ENCODE results near the gene FUZ.
A peak's percentile ranks its signal among the peaks of the same experiment; 100 is the strongest.

FUZ gene

DNA sequence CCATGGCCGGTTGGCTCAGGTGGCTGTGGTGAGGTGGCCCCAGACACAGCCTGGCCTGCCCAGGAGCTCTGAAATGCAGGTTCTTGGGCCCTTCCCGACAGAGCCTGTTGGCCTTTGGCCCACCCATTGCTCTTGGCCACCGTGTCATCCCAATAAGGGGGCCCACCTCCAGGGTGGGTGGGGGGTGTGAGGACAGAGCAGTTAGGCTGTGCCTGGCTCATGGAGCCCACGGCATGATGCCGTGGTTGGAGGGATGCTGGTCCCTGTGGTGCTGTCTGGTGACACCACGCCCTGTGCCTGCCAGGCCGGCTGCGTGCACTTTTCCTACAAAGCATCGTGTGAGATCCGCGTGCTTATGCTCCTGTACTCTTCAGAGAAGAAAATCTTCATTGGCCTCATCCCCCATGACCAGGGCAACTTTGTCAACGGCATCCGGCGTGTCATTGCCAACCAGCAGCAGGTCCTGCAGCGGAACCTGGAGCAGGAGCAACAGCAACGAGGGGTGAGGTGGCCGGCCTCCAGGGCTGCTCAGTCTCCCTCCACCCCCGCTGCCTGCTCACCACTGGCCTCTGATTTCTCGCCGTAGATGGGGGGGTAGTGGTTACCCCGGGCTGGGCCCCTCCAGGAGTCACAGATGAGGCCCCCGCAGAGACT lies 46.7 kb upstream of the FUZ start:
- H3K4me3 ChIP-seq (ENCODE audit: low read depth, low read length): no peak overlapping the region
- TF ChIP-seq, protein P1, sequence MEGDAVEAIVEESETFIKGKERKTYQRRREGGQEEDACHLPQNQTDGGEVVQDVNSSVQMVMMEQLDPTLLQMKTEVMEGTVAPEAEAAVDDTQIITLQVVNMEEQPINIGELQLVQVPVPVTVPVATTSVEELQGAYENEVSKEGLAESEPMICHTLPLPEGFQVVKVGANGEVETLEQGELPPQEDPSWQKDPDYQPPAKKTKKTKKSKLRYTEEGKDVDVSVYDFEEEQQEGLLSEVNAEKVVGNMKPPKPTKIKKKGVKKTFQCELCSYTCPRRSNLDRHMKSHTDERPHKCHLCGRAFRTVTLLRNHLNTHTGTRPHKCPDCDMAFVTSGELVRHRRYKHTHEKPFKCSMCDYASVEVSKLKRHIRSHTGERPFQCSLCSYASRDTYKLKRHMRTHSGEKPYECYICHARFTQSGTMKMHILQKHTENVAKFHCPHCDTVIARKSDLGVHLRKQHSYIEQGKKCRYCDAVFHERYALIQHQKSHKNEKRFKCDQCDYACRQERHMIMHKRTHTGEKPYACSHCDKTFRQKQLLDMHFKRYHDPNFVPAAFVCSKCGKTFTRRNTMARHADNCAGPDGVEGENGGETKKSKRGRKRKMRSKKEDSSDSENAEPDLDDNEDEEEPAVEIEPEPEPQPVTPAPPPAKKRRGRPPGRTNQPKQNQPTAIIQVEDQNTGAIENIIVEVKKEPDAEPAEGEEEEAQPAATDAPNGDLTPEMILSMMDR (IDR thresholded peaks at IDR 0.05; ENCODE audit: insufficient read depth, low read depth, low read length, missing control alignments): no peak

DNA sequence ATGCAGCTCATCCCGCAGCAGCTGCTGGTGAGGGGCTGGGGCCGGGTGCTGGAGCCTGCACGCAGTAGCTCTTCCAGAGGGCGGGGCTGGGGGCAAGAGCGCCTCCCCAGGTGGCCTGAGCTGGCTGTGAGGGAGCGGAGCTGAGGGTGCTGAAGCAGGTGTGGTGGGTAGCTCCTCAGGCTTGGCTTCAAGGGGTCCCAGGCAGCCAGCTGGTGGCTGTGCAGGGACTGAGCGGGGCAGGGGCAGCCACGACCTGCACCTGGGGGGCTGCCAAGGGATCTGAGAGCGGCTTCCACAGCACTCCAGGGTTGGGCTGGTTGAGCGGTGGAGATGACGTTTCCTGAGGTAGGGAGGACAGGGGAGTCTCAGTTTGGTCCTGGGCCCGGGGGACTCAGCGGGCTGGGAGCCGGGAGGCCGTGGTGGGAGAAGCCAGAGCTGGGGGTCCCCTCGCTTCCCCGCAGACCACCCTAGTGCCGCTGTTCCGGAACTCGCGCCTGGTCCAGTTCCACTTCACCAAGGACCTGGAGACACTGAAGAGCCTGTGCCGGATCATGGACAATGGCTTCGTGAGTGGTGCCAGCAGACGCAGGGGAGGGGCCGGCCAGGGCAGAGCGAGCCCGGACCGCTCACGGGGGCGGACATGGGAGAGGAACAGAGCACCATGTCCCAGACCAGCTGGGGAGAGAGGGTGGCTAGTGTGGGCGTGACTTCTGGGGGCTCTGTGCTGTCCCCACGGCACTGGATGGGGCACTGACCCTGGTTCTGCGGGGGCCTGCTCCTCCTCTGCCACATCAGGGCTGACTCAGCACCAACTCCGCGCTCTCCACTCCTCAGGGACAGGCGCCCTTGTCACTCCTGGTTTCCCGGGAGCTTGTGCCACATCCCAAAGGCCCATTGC lies 45.2 kb upstream of the FUZ start:
- TF ChIP-seq, protein P1 (IDR thresholded peaks at IDR 0.05; ENCODE audit: insufficient read depth, low read depth, low read length, missing control alignments): no peak
- no peak overlapping the region for H3K4me3 ChIP-seq (ENCODE audit: low read depth, low read length)
- DNase-seq (ENCODE audit: low read depth): peak; percentile 6

More for the DNA sequence above, 46.7 kb upstream of the FUZ start:
- DNase-seq (ENCODE audit: low read depth): peak; percentile 2

DNA sequence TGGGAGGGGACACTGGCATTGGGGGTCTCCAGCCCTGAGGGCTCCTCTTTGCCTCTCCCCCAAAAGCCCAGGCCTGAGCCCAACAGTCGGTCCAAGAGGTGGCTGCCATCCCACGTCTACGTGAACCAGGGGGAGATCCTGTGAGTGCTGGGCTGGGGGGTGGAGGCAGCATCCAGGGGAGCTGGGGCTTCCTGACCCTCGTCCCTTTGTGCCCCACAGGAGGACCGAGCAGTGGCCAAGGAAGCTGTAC lies 44.7 kb upstream of the FUZ start:
- DNase-seq (ENCODE audit: low read depth): no peak
- H3K4me3 ChIP-seq (ENCODE audit: low read depth, low read length): no peak overlapping the region
- TF ChIP-seq, protein P1 (IDR thresholded peaks at IDR 0.05; ENCODE audit: insufficient read depth, low read depth, low read length, missing control alignments): no peak

DNA sequence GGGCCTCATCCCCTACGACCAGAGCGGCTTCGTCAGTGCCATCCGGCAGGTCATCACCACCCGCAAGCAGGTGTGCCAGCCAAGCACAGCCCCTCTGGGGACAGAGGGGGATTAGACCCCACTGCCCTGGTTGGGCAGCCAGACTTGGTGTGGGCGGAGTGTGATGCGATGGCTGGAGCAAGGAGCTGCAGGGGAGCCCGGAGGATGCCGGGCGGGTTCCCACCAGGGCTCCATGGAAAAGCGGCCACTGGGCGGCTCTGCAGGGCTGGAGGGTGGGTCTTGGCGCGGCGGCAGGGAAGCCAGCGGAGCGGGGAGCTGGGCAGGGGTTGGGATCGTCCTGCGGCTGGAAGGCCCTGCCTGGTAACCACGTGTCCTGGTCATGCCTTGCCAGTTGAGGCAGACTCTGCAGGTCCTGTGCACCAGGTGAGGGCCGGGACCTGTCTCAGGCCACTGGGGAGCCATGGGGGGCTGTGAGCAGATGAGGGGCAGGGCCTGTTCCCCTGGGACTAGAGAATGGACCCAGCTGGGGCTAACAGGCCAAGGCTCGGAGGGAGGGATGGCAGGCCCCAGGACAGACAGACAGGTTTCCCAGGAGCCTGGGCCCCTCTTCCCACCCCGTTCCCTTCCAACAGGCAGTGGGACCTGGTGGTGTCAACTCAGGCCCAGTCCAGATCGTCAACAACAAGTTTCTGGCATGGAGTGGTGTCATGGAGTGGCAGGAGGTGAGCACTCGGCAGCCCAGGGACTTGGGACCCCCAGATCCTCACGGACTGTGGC lies 44.2 kb upstream of the FUZ start:
- TF ChIP-seq, protein P1 (IDR thresholded peaks at IDR 0.05; ENCODE audit: insufficient read depth, low read depth, low read length, missing control alignments): no peak
- peak; percentile 7 for DNase-seq (ENCODE audit: low read depth)
- H3K4me3 ChIP-seq (ENCODE audit: low read depth, low read length): no peak overlapping the region

DNA sequence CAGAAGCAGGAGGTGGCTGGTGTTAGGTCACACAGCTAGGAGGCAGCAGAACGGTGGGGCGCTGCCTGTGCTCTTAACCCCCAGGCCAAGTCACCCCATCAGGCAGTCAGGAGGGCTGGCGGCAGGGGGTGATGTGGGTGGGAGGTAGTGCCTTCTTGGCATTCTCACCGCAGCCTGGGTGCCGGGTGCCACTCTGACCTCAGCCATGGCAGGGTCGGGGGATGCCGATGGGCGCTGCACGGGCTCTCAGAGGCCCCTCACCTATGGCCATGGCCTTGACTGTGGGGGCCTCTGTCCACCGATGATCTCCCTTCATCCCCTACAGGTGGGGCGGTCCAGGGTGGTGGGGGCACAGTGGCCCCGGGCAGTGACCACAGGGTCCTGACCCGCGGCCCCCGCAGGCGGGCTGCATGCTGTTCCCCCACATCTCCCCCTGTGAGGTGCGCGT lies 43.5 kb upstream of the FUZ start:
- TF ChIP-seq, protein P1 (IDR thresholded peaks at IDR 0.05; ENCODE audit: insufficient read depth, low read depth, low read length, missing control alignments): no peak
- no peak for DNase-seq (ENCODE audit: low read depth)
- H3K4me3 ChIP-seq (ENCODE audit: low read depth, low read length): no peak overlapping the region

DNA sequence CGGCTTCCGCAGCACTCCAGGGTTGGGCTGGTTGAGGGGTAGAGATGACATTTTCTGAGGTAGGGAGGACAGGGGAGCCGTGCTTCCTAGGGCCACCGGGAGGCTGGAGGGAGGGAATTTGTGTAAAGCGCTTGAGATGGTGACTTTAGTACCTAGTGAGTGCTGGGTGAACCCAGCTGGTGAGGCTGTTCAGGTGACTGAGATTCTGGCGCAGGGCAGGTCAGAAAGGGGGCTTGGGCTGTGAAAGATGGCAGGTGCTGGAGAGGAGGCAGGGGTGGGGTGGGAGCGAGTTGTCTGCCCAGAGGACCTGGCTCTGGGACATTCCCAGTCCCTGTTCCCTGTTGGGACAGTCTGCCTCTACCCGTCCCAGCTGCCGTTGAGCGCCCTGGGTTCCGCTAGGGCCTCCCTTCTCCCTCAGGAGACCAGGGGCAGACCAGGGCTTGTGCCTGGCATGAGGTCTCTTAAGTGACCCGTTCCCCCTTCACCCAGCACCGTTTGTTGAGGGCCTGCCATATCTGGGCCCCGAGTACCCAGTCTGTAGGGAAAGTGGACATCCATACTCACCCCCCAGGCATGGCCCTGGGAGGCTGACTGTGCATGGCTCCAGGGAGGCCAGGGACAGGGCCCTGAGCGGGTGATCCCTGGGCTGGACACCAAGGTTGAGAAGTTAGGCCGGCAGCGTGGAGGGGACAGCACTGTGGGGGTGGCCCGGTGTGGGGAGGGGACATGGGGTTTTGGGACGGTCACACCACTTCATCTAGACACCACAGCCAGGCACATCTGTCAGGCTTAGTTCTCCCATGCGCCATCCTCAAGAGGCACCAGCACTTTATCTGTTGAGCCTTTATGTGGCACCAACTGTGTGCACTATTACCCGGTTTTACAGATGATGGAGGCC lies 42.8 kb upstream of the FUZ start:
- no peak overlapping the region for H3K4me3 ChIP-seq (ENCODE audit: low read depth, low read length)
- peak; percentile 10 for DNase-seq (ENCODE audit: low read depth)
- TF ChIP-seq, protein P1 (IDR thresholded peaks at IDR 0.05; ENCODE audit: insufficient read depth, low read depth, low read length, missing control alignments): no peak

All from GM12865 (cell line).